GM18519 (cell line): ENCODE data around the gene PADI2.

Source experiments
- ATAC-seq: cut with Tn5 transposase; IDR thresholded peaks from one replicate; pipeline ENCODE4 v1.9.1; 2021; ENCODE audit warnings: mild to moderate bottlenecking, moderate library complexity; ENCODE audit not compliant: unreplicated experiment, low FRiP score

Gene PADI2

DNA sequence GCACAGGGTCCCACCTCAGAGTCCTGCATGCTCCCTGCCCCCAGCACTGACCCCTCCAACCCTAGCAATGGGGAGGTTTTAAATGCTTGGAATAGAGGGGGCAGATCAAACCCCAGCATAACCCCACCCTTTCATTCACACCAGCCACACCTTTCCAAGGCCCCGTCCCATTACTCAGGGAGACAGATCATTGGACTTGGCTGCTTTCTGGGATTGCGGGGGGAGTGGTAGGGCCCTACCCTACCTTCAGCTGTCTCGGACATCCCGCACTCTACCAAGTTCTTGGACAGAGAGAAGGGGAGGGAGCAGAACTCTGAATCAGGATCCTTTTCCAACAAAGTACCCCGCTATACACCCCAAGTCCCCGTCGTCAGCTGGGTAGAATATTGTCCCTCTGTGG, 983 bp downstream of the PADI2 start:
- no peak for ATAC-seq

DNA sequence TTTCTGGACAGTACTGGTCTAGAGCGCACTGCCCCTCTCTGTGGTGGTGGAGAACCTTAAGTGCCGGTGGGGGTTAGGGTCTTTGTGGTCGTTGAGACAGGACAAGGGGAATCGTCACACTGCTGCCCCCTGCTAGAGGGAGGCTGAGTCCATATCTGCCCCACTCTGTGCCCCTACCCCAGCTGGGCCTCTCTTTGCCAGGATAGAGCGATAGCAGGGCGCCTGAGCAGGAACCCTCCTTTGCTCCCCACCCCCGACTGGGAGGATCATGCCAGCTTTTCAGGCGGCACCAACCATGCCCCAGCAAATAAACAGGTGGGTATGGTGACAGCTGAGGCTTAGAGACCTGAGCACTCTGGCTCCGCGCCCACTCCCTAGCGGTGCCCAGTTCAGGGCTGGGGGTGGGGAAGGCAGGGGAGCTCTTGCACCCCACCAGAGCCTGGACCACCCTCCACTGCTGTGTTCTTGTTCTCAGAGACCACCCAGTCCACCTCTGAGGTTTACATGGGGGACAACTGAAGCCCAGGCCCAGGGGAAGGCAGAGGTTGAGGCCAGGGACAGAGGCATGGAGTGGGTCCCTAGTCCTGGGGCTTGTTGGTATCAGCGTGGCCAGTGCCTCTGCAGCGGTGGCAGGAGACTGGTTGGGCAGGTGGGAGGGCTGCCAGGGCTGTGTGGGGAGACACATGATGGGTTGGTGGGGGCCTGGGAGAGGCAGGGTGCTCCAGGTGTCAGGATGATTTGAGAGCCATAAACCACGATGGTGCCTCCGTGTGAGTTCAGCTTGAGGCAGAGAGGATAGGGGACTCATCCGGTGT, 1.6 kb downstream of the PADI2 start:
- ATAC-seq: no peak

DNA sequence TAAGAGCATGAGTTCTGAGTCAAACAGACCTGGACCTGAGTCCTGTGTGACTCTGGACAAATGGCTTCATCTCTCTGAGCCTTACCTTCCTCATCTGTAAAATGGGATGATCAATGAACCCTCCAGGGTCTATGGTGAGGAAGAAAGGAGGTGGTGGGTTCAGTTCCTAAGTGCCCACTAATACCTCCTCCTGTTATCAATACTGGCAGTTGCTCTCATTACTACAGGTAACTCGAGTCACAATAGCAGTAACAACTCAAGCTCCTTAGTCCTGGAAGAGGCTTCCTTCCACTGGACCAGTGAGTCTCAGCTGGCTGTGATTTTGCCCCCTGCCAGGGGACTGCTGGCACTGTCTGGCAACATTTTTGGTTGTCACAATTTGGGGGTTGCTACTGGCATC, 2.6 kb downstream of the PADI2 start:
- ATAC-seq: no peak

DNA sequence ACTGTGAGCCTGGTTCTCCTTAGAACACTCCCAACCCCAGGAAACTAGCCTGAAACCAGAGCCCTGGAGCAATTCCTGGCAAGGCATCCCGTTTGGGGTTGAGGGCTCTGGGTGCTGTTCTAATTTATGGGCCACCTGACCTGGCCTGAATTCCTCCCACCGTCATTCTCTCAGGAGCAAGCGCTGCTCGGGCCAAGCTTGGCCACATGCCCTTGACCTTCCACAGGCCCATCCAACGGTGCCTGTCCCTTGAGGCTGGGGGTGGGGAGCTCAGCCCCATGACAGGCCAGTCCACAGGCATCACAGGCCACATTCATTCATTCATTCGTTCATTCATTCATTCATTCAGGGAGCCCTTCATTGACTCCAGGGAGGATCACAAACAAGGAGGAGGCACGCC, 5.3 kb downstream of the PADI2 start:
- no peak for ATAC-seq

DNA sequence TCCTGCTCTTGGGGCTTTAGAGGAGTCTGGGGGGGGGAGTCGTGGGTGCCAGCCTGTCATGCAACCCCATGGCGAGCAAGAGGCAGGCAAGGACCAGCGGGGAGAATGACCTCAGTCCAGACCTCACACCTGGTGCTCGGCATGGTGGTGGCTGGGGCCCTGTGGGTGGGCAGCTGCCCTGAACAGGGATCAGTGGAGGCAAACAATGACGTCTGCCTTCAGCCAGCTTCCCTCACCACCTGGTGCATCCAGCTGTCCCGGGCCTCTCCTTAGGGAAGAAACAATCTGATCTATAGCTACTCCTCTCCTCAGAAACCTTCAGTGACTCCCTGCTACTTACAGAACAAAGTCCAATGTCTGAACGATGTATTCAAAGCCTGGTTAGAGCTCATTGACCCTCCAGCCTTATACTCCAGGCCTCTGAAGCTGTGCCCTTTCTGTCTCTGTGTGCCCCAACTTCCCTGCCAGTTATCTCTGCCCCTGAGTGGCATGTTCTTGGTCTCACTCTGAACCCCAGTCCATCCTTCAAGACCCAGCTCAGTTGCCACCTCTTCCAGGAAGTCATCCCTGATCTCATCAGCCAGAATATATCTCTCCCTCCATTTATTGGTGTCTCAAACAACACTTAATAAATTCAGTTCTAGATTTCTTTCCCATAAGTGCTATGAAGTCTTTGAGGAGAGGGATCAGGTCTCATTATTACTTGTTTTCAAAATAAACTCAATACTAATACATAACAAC, 6.6 kb downstream of the PADI2 start:
- ATAC-seq: no peak

- ATAC-seq: no peak
These were observed 7.2 kb downstream of the PADI2 start for GRCh38 chr1:17112076-17112475.

DNA sequence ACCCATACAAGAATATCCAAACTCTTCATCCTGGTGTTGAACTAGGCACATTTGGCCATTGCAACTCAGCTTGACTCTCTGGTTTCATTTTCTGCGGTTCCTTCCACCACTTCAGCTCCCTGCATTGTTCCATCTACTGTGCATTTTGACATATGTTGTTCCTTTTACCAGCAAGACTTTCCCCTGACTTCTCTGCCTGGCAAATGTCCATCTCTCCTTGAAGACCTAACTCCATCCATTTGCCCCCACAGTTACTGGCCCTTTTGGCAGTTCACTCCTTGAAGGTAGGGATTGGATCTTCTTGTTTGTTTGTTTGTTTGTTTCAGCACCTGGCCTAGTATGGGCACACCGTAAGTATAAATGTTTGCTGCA, 8.7 kb downstream of the PADI2 start:
- ATAC-seq: no peak

DNA sequence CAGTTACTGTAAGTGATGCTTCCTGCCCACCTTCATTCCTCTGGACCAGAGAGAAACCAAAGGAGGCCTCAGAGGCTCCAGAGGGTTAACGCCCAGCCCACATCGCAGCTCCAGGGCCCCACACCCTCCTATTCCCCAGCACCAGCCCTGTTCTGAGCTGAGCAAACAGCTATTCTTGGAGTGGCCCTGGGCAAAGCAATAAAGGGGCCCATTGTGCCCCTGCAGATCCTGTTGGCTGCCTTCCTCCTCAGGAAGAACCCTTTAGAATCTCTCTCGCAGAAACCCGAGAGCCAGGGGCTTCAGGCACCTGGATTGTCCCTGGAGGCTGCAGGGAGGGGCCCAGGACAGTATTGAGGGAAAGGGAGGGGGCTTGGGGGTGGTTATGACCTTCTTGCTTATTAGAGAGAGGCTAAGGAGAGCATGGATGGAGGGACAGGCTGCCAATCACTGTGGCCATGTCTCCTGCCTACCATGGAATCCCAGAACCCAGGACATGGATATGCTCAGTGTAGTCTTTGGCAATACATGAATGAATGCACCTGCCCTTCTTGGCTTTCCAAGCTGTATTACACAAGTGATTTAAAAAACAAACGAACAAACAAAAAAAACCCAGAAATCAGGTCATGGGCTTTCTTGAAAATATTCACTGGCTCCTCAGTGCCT, 9.2 kb downstream of the PADI2 start:
- ATAC-seq: no peak

GRCh38 chr1:17108786-17109185, 10.5 kb downstream of the PADI2 start:
- ATAC-seq: no peak

- no peak for ATAC-seq
These were observed 10.9 kb downstream of the PADI2 start for GRCh38 chr1:17108360-17108759.

DNA sequence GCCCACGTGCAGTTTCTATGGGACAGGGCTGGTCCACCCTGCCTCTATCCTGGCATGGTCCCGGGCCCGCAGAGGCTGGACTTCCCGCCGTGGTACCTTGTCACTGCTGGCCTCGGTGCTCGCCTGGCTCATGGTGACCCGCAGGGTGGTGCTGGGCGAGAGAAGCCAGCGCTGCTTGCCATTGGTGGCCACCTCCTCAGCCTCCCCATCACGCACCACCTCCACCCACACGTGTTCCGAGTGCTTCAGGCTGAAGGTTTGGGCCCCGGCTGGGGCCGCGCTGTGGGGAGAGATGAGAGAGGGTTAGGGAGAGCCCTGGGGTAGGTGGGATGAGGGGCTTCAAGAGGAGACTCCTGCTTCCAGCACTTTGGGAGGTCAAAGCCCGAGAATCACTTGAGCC, 14.5 kb downstream of the PADI2 start:
- no peak for ATAC-seq

DNA sequence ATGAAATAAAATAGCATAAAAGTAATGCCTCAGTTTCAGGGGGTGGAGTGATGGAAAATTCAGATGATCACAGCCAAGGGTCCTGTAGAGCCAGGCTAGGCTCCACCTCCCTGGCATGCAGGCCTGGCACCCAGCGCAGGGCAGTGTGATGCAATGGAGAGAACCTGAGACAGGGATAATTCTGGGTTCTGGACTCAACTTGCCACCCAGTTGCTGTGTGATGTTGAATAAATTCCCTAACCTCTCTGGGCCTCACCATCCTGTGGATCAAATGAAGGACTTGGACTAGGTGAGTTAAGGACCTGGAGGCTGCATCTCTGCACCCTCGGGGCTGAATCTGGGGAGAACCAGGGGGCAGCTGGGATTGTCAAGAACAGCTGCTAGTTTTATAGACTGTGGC, 17.0 kb downstream of the PADI2 start:
- no peak for ATAC-seq

- no peak for ATAC-seq
These were observed 18.0 kb downstream of the PADI2 start for GRCh38 chr1:17101261-17101660.

DNA sequence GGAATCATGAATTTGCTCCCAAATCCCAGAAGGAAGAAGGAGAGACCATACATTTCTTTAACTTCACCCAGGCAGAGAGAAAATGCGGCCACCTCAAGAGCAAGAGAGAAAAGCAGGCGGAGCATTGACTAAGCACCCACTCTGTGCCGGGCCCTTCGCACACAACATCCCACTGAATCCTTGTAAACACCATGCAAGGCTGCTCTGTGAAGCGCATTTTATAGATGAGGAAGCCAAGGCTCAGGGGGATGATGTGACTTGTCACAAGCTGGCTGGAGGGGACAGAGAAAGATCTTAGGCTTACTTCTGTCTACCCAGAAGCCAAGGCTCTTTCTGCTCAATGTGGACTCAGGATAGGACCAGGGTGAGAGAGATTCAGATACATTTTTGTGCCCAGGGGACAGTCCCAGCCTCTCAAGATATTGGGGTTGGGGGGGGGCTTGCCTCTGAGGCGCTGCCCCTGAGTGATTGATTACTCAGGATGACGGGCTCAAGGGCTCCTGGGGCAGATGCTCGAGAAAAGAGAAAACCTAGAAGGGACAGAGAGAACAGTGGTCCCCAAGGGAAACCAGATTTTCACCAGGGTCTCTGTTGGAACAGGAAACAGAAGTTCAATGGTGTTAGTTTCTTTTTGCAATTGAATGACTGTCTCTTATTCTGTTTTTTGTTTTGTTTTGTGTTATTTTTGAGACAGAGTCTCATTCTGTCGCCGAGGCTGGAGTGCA, 19.5 kb downstream of the PADI2 start:
- ATAC-seq: no peak

DNA sequence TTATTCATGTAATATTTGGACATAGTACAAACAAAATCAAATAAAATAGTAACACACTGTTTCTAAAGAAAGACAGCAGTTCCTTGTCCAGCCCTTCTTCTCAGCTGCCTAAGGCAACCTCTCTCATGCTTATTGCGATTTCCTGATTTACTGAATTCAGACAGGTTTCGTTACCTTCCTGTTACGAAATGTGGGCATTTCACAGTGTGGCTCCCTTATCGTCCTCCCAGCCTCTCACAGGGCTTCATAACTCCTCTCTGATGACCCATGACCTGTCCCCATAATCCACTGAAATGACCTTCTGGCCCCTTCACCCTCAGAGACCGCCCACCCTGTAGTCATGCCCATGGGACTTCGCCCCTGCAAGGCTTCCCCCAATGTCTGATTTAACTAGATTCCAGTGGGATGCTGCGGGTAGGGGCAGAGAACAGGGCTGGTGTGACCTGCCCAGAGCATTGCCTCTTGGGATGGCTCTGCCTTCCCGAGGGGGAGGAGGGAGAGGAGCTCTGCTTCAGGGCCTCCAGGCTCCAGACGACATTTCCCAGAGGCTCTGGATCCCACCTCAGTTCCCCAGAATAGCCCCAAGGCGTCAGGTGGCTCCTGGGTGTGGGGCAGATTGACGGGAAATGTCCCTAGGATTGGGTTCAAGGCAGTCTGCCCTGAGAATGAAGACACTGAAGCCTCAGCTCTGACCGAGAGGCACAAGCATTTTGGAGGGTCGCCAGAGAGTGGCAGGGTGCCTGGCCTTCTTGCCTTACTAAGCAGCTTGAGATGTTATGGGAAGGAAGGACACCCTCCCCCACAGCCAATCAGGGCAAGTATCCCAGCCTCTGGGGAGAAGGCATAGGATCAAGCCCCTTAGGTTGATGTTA, 20.6 kb downstream of the PADI2 start:
- no peak for ATAC-seq

DNA sequence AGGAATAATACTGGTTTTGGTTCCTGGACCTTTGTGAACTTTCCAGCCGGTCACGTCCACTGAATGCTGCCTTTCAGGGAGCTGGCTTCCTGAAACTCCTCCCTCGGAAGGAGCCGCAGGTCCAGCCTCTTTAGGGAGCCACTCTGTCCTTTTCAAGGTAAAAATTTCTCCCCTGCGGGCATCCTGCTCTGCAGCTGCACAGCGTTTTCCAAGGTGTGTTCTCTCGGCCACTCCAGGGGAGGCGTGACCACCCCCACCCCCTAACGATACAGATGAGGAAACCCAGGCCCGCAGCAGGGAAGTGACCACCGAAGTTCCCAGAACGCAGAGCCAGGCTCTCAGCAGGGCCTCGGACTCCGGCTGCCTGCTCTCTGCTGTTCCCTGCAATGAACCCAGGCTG, 21.5 kb downstream of the PADI2 start:
- no peak for ATAC-seq

DNA sequence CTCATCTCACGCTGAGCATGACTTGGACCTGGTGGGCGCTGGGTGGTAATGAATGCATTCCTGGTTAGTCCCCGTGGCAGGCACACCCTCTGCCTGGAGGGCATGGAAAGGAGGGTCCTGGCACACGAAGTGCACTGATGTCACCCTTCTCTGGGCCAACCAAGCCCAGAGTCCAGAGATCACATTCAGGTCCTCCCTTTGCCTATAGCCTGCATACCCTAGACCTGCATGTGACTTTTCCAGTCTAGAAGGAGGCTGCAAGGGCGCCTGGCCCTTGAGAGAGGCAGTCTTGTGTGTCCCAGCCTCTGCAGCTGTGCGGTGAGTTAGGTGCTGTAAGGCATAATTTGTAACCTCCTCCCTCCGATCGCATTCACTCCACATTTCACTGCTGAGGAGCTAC, 22.1 kb downstream of the PADI2 start:
- ATAC-seq: no peak

DNA sequence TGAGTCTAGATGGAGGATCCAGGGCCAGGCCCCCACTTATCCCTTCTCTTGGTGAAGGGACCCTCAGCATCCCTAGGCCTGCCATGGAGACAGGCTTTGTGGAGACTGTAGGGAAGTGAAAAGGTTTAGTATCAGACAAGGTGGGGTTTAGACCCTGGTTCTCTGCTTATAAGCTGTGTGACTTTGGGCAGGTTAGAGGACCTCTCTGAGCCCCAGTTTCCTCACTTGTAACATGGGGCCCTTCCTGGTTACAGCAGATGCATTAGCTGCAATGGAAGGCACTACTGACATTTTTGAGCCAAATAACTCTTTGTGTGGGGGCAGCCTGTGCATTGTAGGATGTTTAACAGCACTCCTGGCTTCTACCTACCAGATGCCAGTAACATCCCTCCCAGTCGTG, 22.7 kb downstream of the PADI2 start:
- no peak for ATAC-seq

GRCh38 chr1:17095141-17095540, 24.1 kb downstream of the PADI2 start:
- no peak for ATAC-seq

DNA sequence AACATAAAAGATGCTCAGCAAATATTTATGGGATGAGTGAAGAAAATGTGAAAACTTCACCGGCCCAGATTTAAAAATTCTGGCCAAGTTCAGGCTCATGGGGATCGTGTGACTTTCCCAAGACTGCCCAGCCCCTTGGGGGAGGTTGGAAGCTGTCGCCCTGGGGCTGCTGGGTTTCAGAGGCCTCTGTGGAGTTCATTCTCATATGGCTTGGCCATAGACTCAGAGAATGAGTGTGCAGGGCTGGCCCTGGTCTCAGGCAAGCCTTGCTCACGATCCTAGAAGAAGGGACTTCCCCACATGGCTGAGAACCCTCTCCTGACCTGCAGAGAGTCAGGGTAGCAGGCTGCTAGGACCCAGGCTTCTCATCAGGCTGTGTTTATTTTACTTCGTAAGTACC, 24.6 kb downstream of the PADI2 start:
- no peak for ATAC-seq
